NB4 (cell line): ENCODE results near the gene OR6C1.
"Not testable (repeated sequence)": the region's sequence is repeated elsewhere in the genome, so short reads cannot be mapped to it uniquely, and the experiment has no call there.

Experiments
- DNase-seq: peaks from one replicate; pipeline ENCODE4 v3.0.0; 2010; ENCODE audit warnings: low read depth
- H3K4me3 ChIP-seq: one replicate; pipeline ENCODE4 v1.5.1; 2011; ENCODE audit warnings: mild to moderate bottlenecking, low read depth, low read length, moderate library complexity
- MYC ChIP-seq: IDR thresholded peaks from 2 replicates; pipeline ENCODE4 v1.6.1; 2011; ENCODE audit warnings: low read depth, low read length
- POLR2A ChIP-seq: IDR thresholded peaks from 2 replicates; pipeline ENCODE4 v1.6.1; 2011; ENCODE audit warnings: mild to moderate bottlenecking; ENCODE audit not compliant: insufficient read length; ENCODE audit errors: extremely low read depth
- TF ChIP-seq, protein P1 (sequence below): IDR thresholded peaks from 2 replicates; pipeline ENCODE4 v1.6.1; 2011; ENCODE audit warnings: low read depth, low read length
- TF ChIP-seq, protein P2 (sequence below): IDR thresholded peaks from one replicate; pipeline ENCODE4 v1.5.1; 2012; ENCODE audit warnings: low read depth, low read length

OR6C1 gene

DNA sequence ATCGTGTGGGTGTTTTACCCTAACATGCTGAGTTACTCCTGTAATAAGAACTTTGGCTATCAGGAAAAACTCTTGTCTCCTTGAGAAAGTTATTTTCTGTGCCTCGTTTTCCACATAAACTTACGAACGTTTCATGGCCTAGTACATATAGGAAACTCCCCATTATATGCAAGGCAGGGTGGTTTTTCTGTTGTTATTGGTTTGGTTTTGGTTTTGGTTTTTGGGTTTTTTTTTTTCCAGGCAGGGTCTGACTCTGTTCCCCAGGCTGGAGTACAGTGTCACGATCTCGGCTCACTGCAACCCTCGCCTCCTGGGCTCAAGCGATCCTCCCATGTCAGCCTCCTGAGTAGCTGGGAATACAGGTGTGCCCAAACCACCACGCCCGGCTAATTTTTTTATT is 21.9 kb downstream of the OR6C1 start:
- no peak for TF ChIP-seq POLR2A
- TF ChIP-seq, protein P1, sequence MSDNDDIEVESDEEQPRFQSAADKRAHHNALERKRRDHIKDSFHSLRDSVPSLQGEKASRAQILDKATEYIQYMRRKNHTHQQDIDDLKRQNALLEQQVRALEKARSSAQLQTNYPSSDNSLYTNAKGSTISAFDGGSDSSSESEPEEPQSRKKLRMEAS, result no peak
- no peak for DNase-seq
- H3K4me3 ChIP-seq, result no peak overlapping the region

- DNase-seq, H3K4me3 ChIP-seq: not testable (repeated sequence)
These were observed 41.2 kb downstream of the OR6C1 start for GRCh38 chr12:55355338-55355737.

- H3K4me3 ChIP-seq, result no peak within 1 kb of the TSS
- no peak for DNase-seq
- no peak for TF ChIP-seq MYC
- no peak for TF ChIP-seq POLR2A
- TF ChIP-seq, protein P1, result no peak
- TF ChIP-seq, protein P2, sequence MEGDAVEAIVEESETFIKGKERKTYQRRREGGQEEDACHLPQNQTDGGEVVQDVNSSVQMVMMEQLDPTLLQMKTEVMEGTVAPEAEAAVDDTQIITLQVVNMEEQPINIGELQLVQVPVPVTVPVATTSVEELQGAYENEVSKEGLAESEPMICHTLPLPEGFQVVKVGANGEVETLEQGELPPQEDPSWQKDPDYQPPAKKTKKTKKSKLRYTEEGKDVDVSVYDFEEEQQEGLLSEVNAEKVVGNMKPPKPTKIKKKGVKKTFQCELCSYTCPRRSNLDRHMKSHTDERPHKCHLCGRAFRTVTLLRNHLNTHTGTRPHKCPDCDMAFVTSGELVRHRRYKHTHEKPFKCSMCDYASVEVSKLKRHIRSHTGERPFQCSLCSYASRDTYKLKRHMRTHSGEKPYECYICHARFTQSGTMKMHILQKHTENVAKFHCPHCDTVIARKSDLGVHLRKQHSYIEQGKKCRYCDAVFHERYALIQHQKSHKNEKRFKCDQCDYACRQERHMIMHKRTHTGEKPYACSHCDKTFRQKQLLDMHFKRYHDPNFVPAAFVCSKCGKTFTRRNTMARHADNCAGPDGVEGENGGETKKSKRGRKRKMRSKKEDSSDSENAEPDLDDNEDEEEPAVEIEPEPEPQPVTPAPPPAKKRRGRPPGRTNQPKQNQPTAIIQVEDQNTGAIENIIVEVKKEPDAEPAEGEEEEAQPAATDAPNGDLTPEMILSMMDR, result no peak
These were observed 48.5 kb downstream of the OR6C1 start, which contains the start of gene OR6C75 for GRCh38 chr12:55362675-55363074. TSS of gene OR6C75 (plus strand) at chr12:55362975. CDS start at chr12:55365111, 2,136 bp downstream.

DNA sequence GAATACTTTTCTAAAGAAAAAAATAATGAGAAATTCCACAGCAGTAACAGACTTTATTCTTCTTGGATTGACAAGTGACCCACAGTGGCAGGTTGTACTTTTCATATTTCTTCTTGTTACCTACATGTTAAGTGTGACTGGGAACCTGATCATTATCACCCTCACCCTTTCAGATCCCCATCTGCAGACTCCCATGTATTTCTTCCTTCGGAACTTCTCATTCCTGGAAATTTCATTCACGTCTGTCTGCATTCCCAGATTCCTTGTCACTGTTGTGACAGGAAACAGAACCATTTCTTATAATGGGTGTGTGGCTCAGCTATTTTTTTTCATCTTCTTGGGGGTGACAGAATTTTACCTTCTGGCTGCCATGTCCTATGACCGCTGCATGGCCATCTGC is 50.9 kb downstream of the OR6C1 start:
- H3K4me3 ChIP-seq, result no peak overlapping the region
- no peak for TF ChIP-seq MYC
- TF ChIP-seq, protein P2, result no peak
- TF ChIP-seq POLR2A, result no peak
- TF ChIP-seq, protein P1, result no peak
- DNase-seq, result no peak
